Adrenal gland (tissue), 12 donors: Measurements from ENCODE around the gene ARHGAP8. TPM values are rescaled to one million over a fixed set of nuclear protein-coding genes. Genes with fewer than 3 reads are reported as not detected.
A peak's percentile ranks its signal among the peaks of the same experiment; 100 is the strongest.

Experiments used
- DNase-seq, 7 donors: peaks; one replicate each; pipeline ENCODE4 v3.0.0-alpha.2; 2019 to 2020
- H3K27ac ChIP-seq, 5 donors: fragments of 200-600 bp; sonication (generic) in 4 of 5; 1 replicate in 3 of 5; 2 replicates in 2 of 5; pipeline versions ENCODE4 v1.5.1 to v1.8.0; 2016 to 2020; ENCODE audit warnings: mild to moderate bottlenecking in 1 of 5
- H3K27me3 ChIP-seq: fragments of 200-600 bp; 2 replicates; pipeline ENCODE4 v1.8.0; 2021
- H3K36me3 ChIP-seq, 2 donors: fragments of 200-600 bp; replicated peaks in 1 of 2; 1 replicate in 1 of 2; 2 replicates in 1 of 2; pipeline versions ENCODE4 v1.5.1 to v1.8.0; 2018 to 2022
- H3K4me1 ChIP-seq, 2 donors: fragments of 200-600 bp; replicated peaks in 1 of 2; 1 replicate in 1 of 2; 2 replicates in 1 of 2; pipeline versions ENCODE4 v1.5.1 to v1.8.0; 2018 to 2021
- H3K4me3 ChIP-seq, 4 donors: fragments of 200-600 bp; sonication (generic) in 3 of 4; one replicate each; pipeline ENCODE4 v1.5.1; 2016 to 2018
- H3K9me3 ChIP-seq, 3 donors: fragments of 200-600 bp; sonication (generic) in 1 of 3; replicated peaks in 1 of 3; 1 replicate in 2 of 3; 2 replicates in 1 of 3; pipeline versions ENCODE4 v1.5.1 to v1.8.0; 2016 to 2021
- CTCF ChIP-seq, 6 experiments: fragments of 450-650 bp in 4 of 6; fragments of 200-600 bp in 2 of 6; sonication (generic) in 1 of 6; IDR thresholded peaks; 1 replicate in 5 of 6; 2 replicates in 1 of 6; pipeline versions ENCODE4 v1.5.1 to v1.8.0; 2016 to 2021; ENCODE audit warnings: antibody characterized with exemption in 6 of 6, mild to moderate bottlenecking in 2 of 6, moderate library complexity in 1 of 6
- POLR2A ChIP-seq, 2 donors: fragments of 450-650 bp; IDR thresholded peaks; one replicate each; pipeline ENCODE4 v1.6.1; 2017; ENCODE audit warnings: antibody characterized with exemption in 2 of 2, mild to moderate bottlenecking in 2 of 2, moderate library complexity in 1 of 2
- WGBS, 4 donors: extraction: QIAGEN DNeasy Blood & Tissue Kit in 2 of 4; methylation state at CpG; one replicate each; pipeline versions ENCODE4 v1.1.5 to v1.1.7; 2013 to 2017; 5-methylcytosine and 5-hydroxymethylcytosine counted together
- intact Hi-C, 2 donors: fragments of 100-400 bp; cut with DNase I; formaldehyde crosslinking; loops; one replicate each; pipeline versions ENCODE4 v1.14.1 to v1.15.0; 2022 to 2023
- polyA plus RNA-seq, 3 donors: library from polyadenylated mRNA; stranded (reverse); fragments of 200-250 nt in 2 of 3; fragments of 350-450 nt in 1 of 3; fragmentation: Illumina TruSeq in 1 of 3; extraction: RNeasy Lipid Tissue Mini Kit (QIAGEN cat#74804) in 1 of 3; gene quantifications; one replicate each; pipeline ENCODE4 v1.2.3, GENCODE V29; 2013 to 2014
- total RNA-seq, 9 donors: library from RNA; depleted of rRNA in 4 of 9; stranded (reverse); fragments of >200 nt in 4 of 9; fragments of 120-200 nt in 1 of 9; fragmentation: NEBNext Ultra II Directional in 1 of 9; extraction: Animal tissue kit (Norgen Biotek cat#: 25700) in 1 of 9; gene quantifications; one replicate each; pipeline versions ENCODE4 v1.1.0 to v1.2.4, GENCODE V29; 2013 to 2023
- donor health status: healthy with polysubstance abuse.
- donor health status: Bipolar disorder and iron deficiency.
- donor health status: DM: yes; HTN: yes; CAD: no.
- donor health status: DM: no; HTN: no; CAD: no.
- donor health status: DM: no; HTN: no; CAD: no.
- donor health status: DM: yes; HTN: yes; CAD: no.

ARHGAP8 gene
- total and polyA plus RNA-seq, 12 donors = 0.12 to 17.8 (median 1.1) TPM

DNA sequence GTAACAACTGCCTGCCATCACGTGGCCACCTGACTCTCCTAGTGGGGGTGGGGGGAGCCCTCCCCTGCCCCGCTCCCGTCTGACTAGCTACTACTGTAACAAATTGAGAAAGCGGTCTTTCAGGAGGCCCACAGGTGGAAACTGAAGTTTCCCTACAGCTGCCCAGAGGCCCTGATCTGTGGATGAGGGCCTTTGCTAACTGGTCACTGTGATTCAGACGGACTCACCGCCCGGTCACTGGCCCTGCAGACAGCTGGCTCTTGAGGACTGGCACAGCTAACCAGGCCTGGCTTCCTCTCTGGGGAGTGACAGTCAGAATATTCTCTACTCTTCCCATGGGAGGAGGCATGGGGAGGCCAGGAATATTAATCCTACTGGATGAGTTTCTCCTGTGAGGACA, 116.8 kb downstream of the ARHGAP8 start:
- TF ChIP-seq POLR2A (IDR thresholded peaks at IDR 0.05) (no peak), CTCF (IDR thresholded peaks at IDR 0.05) (no peak)
- H3K27me3 ChIP-seq = no peaks in the 10 kb centered on the region
- intact Hi-C loops = no loop called here
- H3K4me1 ChIP-seq = no peaks in the 10 kb centered on the region
- H3K4me3 ChIP-seq = no peak overlapping the region
- no peak overlapping the region for H3K27ac ChIP-seq
- 89 to 91% (median 90%) methylated on average over 4 to 7 of the region's 7 CpGs for WGBS, 4 donors
- no peak for DNase-seq
- no peaks in the 10 kb centered on the region for H3K9me3 ChIP-seq
- H3K36me3 ChIP-seq = no peaks in the 10 kb centered on the region

- H3K4me3 ChIP-seq = no peak overlapping the region
- WGBS, 4 donors = 53 to 73% (median 65%) methylated on average over 5 of the region's 5 CpGs
- no peak overlapping the region for H3K27ac ChIP-seq
- intact Hi-C loops = no loop called here
- H3K36me3 ChIP-seq = no peaks in the 10 kb centered on the region
- no peaks in the 10 kb centered on the region for H3K27me3 ChIP-seq
- DNase-seq = peak in 1 of 7 donors; percentile 61
- no peak for TF ChIP-seq CTCF (IDR thresholded peaks at IDR 0.05)
- no peak for TF ChIP-seq POLR2A (IDR thresholded peaks at IDR 0.05)
- H3K4me1 ChIP-seq = no peaks in the 10 kb centered on the region
- H3K9me3 ChIP-seq = no peaks in the 10 kb centered on the region
These were observed 117.6 kb downstream of the ARHGAP8 start for GRCh38 chr22:44870021-44870420.

GRCh38 chr22:44871782-44872181, 119.4 kb downstream of the ARHGAP8 start:
- no peaks in the 10 kb centered on the region for H3K9me3 ChIP-seq
- no peak for DNase-seq
- H3K4me1 ChIP-seq = no peaks in the 10 kb centered on the region
- no peaks in the 10 kb centered on the region for H3K36me3 ChIP-seq
- no peak overlapping the region for H3K27ac ChIP-seq
- H3K4me3 ChIP-seq = no peak overlapping the region
- 76 to 96% (median 93%) methylated on average over 3 of the region's 3 CpGs for WGBS, 4 donors
- no peaks in the 10 kb centered on the region for H3K27me3 ChIP-seq
- no peak for TF ChIP-seq CTCF (IDR thresholded peaks at IDR 0.05)
- no peak for TF ChIP-seq POLR2A (IDR thresholded peaks at IDR 0.05)
- intact Hi-C loops = no loop called here

DNA sequence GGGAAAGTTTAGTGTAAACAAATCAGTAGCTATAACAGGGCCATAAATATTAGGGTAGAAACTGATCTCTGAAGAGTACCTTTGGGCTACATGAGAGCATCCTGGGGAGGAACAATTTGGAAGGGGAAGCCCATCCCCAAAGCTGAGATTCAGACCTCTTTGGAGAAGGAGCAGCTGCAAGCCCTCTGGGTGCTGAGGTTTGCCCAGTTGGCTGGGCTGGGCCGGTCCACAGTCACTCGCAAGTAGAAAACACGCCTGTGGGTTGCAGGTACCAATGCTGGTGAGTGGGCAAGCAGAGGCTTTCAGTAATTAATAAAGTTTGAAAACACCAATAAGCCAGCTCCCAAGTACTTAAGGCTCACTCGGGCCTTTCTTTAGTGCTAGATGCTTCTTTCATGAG, 124.5 kb downstream of the ARHGAP8 start:
- no peaks in the 10 kb centered on the region for H3K27me3 ChIP-seq
- TF ChIP-seq CTCF (IDR thresholded peaks at IDR 0.05) = no peak
- no peak for TF ChIP-seq POLR2A (IDR thresholded peaks at IDR 0.05)
- H3K36me3 ChIP-seq = no peaks in the 10 kb centered on the region
- no peaks in the 10 kb centered on the region for H3K9me3 ChIP-seq
- DNase-seq = no peak
- H3K4me1 ChIP-seq = no peaks in the 10 kb centered on the region
- H3K4me3 ChIP-seq = no peak overlapping the region
- no peak overlapping the region for H3K27ac ChIP-seq
- 85 to 97% (median 92%) methylated on average over 3 to 4 of the region's 4 CpGs for WGBS, 4 donors
- intact Hi-C loops = no loop called here
